Ectodermal cell (in vitro differentiated cells): ENCODE results near the gene CHN2.

Experiments used
- H3K27ac ChIP-seq: 2 replicates; pipeline ENCODE4 v1.7.0; 2013; ENCODE audit warnings: mild to moderate bottlenecking, low read depth, low read length; ENCODE audit not compliant: insufficient read depth, poor library complexity, severe bottlenecking
- H3K27me3 ChIP-seq: 2 replicates; pipeline ENCODE4 v1.7.0; 2013; ENCODE audit warnings: mild to moderate bottlenecking, low read length; ENCODE audit not compliant: insufficient read depth, control insufficient read depth, poor library complexity, severe bottlenecking
- H3K36me3 ChIP-seq: one replicate; pipeline ENCODE4 v1.7.0; 2013; ENCODE audit warnings: low read length; ENCODE audit not compliant: control insufficient read depth, insufficient read depth
- H3K4me1 ChIP-seq: one replicate; pipeline ENCODE4 v1.7.0; 2013; ENCODE audit warnings: low read length; ENCODE audit not compliant: control insufficient read depth, insufficient read depth
- H3K4me3 ChIP-seq: 2 replicates; pipeline ENCODE4 v1.7.0; 2013; ENCODE audit warnings: low read depth, low read length, control low read depth; ENCODE audit not compliant: insufficient read depth
- H3K9me3 ChIP-seq: 2 replicates; pipeline ENCODE4 v1.7.0; 2013; ENCODE audit warnings: mild to moderate bottlenecking, low read length, moderate library complexity; ENCODE audit not compliant: control insufficient read depth
- WGBS, 2 experiments: methylation state at CpG; one replicate each; pipeline ENCODE4 v1.1.7; 2013; ENCODE audit warnings: missing lambda C conversion rate in 2 of 2; 5-methylcytosine and 5-hydroxymethylcytosine counted together

The CHN2 gene

GRCh38 chr7:29494350-29494749 lies 299.8 kb downstream of the CHN2 start:
- H3K36me3 ChIP-seq: no peaks in the 10 kb centered on the region
- no peak overlapping the region for H3K27ac ChIP-seq
- peaks cover 11% of the 10 kb centered on the region for H3K4me1 ChIP-seq
- H3K9me3 ChIP-seq: no peaks in the 10 kb centered on the region
- H3K4me3 ChIP-seq: no peak overlapping the region
- no peaks in the 10 kb centered on the region for H3K27me3 ChIP-seq
- 100% methylated on average over 1 of the region's 1 CpG; no CpG with 5 or more reads in 1 of the 2 experiments for WGBS, 2 experiments

- H3K4me1 ChIP-seq: peaks cover 11% of the 10 kb centered on the region
- no peak overlapping the region for H3K27ac ChIP-seq
- H3K27me3 ChIP-seq: no peaks in the 10 kb centered on the region
- no peak overlapping the region for H3K4me3 ChIP-seq
- H3K36me3 ChIP-seq: no peaks in the 10 kb centered on the region
- 32 to 33% methylated on average over 7 of the region's 7 CpGs for WGBS, 2 experiments
- no peaks in the 10 kb centered on the region for H3K9me3 ChIP-seq
These were observed 301.1 kb downstream of the CHN2 start for GRCh38 chr7:29495653-29496052.

GRCh38 chr7:29496355-29497020 lies 301.9 kb downstream of the CHN2 start:
- 92 to 100% methylated on average over 1 of the region's 1 CpG for WGBS, 2 experiments
- no peaks in the 10 kb centered on the region for H3K9me3 ChIP-seq
- no peaks in the 10 kb centered on the region for H3K27me3 ChIP-seq
- H3K27ac ChIP-seq: no peak overlapping the region
- no peak overlapping the region for H3K4me3 ChIP-seq
- no peaks in the 10 kb centered on the region for H3K36me3 ChIP-seq
- H3K4me1 ChIP-seq: peaks cover 12% of the 10 kb centered on the region

GRCh38 chr7:29499932-29500331 lies 305.4 kb downstream of the CHN2 start:
- no peaks in the 10 kb centered on the region for H3K9me3 ChIP-seq
- H3K27me3 ChIP-seq: no peaks in the 10 kb centered on the region
- no peak overlapping the region for H3K4me3 ChIP-seq
- no peaks in the 10 kb centered on the region for H3K36me3 ChIP-seq
- peaks cover 12% of the 10 kb centered on the region for H3K4me1 ChIP-seq
- WGBS, 2 experiments: 92 to 100% methylated on average over 3 of the region's 3 CpGs
- no peak overlapping the region for H3K27ac ChIP-seq

- no peaks in the 10 kb centered on the region for H3K9me3 ChIP-seq
- no peak overlapping the region for H3K27ac ChIP-seq
- no peak overlapping the region for H3K4me3 ChIP-seq
- H3K4me1 ChIP-seq: peaks cover 4% of the 10 kb centered on the region
- H3K36me3 ChIP-seq: no peaks in the 10 kb centered on the region
- 96% methylated on average over 3 of the region's 3 CpGs for WGBS, 2 experiments
- H3K27me3 ChIP-seq: no peaks in the 10 kb centered on the region
These were observed 306.1 kb downstream of the CHN2 start for GRCh38 chr7:29500719-29501118.

GRCh38 chr7:29502133-29502532 lies 307.6 kb downstream of the CHN2 start:
- WGBS, 2 experiments: 68 to 78% methylated on average over 2 of the region's 2 CpGs
- Histone ChIP-seq H3K4me1 (peaks cover 3% of the 10 kb centered on the region), H3K4me3 (no peak overlapping the region), H3K9me3 (no peaks in the 10 kb centered on the region), H3K27me3 (no peaks in the 10 kb centered on the region), H3K36me3 (no peaks in the 10 kb centered on the region), H3K27ac (no peak overlapping the region)

- H3K27me3 ChIP-seq: no peaks in the 10 kb centered on the region
- H3K36me3 ChIP-seq: no peaks in the 10 kb centered on the region
- no peak overlapping the region for H3K27ac ChIP-seq
- 80 to 81% methylated on average over 3 to 4 of the region's 4 CpGs for WGBS, 2 experiments
- no peaks in the 10 kb centered on the region for H3K9me3 ChIP-seq
- no peak overlapping the region for H3K4me3 ChIP-seq
- peaks cover 3% of the 10 kb centered on the region for H3K4me1 ChIP-seq
These were observed 311.4 kb downstream of the CHN2 start for GRCh38 chr7:29505931-29506330.

GRCh38 chr7:29508608-29509007 lies 314.0 kb downstream of the CHN2 start:
- Histone ChIP-seq H3K27me3 (no peaks in the 10 kb centered on the region), H3K27ac (no peak overlapping the region), H3K36me3 (no peaks in the 10 kb centered on the region), H3K4me3 (no peak overlapping the region), H3K4me1 (no peaks in the 10 kb centered on the region), H3K9me3 (no peaks in the 10 kb centered on the region)
- 96 to 98% methylated on average over 5 of the region's 5 CpGs for WGBS, 2 experiments

- Histone ChIP-seq H3K27ac (no peak overlapping the region), H3K36me3 (no peaks in the 10 kb centered on the region), H3K4me3 (no peak overlapping the region), H3K9me3 (no peaks in the 10 kb centered on the region), H3K4me1 (no peaks in the 10 kb centered on the region), H3K27me3 (no peaks in the 10 kb centered on the region)
- WGBS, 2 experiments: 91 to 92% methylated on average over 3 to 4 of the region's 4 CpGs
These were observed 315.5 kb downstream of the CHN2 start for GRCh38 chr7:29510028-29510427.

- Histone ChIP-seq H3K4me1 (no peaks in the 10 kb centered on the region), H3K27me3 (no peaks in the 10 kb centered on the region), H3K27ac (no peak overlapping the region), H3K4me3 (no peak overlapping the region), H3K9me3 (no peaks in the 10 kb centered on the region), H3K36me3 (no peaks in the 10 kb centered on the region)
- WGBS, 2 experiments: 82 to 86% methylated on average over 1 of the region's 1 CpG
These were observed 316.8 kb downstream of the CHN2 start for GRCh38 chr7:29511337-29511736.

GRCh38 chr7:29511851-29512250 lies 317.3 kb downstream of the CHN2 start:
- no peak overlapping the region for H3K27ac ChIP-seq
- H3K4me1 ChIP-seq: no peaks in the 10 kb centered on the region
- no peaks in the 10 kb centered on the region for H3K27me3 ChIP-seq
- H3K36me3 ChIP-seq: no peaks in the 10 kb centered on the region
- WGBS, 2 experiments: 69 to 70% methylated on average over 8 of the region's 8 CpGs
- no peaks in the 10 kb centered on the region for H3K9me3 ChIP-seq
- no peak overlapping the region for H3K4me3 ChIP-seq
